Activated CD4-positive, CD25-positive, alpha-beta regulatory T cell treated with anti-CD3 and anti-CD28 coated beads, Interleukin-2, amount 50 U/mL, for 72 hours (primary cell): Measurements from ENCODE around the gene ZNF514.

Experiments used
- DNase-seq: peaks from one replicate; pipeline ENCODE4 v3.0.0; 2021

Gene ZNF514

DNA sequence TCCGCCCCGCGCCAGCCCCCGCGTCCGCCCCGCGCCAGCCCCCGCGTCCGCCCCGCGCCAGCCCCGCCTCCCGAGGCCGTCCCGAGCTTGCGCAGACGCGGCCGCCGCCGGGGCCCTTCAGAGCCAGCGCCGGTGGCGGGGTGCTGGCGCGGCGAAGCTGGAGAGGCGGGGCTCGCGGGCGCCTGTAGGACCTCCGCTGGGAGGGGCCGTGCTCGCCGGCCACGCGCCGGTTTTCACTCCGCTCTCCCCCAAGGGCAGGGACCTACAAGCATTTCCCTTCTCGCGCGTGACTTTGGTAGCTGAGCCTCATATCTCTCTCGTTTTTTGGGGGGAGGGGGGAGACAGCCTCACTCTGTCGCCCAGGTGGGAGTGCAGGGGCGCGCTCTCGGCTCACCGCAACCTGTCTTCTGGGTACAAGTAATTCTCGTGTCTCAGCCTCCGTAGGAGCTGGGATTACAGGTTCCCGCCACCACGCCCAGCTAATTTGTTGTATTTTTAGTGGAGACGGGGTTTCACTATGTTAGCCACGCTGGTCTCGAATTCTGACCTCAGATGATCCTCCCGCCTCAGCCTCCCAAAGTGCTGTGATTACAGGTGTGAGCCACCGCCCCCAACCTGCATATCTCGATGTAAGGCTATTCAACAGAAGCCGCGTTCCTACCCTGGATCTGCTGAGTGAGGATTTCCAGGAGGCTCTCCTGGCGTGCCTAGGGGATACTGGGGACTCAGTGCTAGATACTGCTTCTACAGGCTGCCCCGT lies at the start of gene ZNF514:
ZNF514 (minus strand) TSS at position 159 of the 760 bp plus-strand sequence. CDS start 6,595 bp downstream, outside the sequence.
- peak; percentile 80 for DNase-seq

GRCh38 chr2:95208106-95208505 lies 48.5 kb upstream of the ZNF514 start:
- no peak for DNase-seq

DNA sequence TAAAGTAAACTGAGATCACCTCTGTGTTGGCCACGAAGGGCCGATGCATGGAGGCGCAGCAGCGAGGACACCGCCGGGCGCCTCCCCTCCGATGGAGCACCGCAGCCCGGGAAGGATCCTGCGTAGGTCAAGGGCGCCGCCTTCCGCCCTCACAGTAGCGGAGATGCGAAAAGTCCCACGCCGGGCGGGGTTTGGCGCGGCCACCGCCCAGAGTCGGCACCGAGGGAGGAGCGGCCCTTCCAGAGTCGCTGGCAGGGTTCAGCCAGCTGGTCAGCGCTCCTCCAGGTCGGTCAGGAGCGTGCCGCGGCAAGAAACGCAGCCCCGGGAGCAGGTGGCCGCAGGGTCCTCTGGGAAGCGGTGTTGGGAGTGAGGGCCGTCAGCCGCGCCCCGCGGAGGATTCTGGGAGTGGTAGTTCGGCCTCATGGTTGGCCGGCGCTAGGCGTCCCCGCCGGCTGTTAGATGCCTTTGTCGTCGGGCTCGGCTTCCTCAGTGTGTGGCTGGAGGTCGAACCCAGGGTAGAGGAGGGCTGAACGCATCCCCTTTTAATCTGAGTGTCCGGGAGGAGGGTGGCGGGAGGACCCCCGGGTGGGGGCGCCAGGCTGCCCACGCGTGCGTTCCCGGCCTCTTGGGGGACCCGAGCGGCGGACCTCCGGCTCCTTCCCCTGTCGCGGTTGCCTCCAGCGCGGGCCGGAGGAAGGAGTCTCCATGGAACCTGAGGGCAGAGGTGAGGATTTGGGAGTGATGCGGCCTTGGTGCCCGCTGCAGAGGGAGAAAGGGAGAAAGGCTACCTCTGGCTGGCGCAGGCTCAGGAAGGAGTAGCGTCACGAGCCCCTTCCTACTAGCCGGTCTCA lies 47.7 kb upstream of the ZNF514 start, which contains the start of gene ZNF892:
ZNF892 (plus strand) TSS at position 411 of the 851 bp plus-strand sequence; CDS start at position 706, 295 bp downstream.
- peak; percentile 84 for DNase-seq

DNA sequence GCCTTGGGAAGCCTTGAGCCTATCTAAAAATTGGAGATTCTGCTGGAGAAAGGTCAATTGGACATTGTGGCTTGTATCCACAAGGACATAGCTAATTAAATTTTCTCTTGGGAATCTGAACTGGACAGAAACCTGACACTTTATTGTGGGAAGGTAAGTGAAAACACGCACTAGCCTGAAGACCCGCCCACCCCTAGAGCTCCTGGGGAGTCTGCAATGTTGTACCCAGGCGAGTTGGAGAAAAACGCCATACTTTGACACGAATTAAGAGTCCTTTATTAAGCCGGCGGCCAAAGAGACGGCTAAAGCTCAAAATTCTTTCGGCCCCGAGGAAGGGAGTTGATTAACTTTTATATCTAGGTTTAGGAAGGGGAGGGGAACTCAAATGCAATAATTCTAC lies 46.4 kb upstream of the ZNF514 start:
- DNase-seq: no peak

GRCh38 chr2:95204396-95204795 lies 44.7 kb upstream of the ZNF514 start:
- DNase-seq: no peak

DNA sequence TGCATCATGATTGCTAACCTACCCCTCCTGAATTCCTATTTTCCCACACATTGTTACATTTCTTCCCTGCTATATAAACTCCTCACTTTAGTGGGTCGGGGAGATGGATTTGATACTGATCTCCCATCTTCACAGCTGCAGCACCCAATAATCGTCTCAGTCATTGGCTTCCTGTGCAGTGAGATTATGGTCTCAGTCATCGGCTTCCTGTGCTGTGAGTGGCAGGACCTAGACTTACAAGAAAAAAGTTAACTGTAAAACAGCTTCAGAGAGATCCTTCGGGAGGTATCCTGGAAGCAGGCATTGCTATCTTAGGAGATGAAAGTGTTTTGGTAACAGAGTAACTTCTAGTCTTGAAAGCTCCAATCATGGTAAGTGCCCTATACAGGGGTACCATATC lies 44.3 kb upstream of the ZNF514 start:
- no peak for DNase-seq

DNA sequence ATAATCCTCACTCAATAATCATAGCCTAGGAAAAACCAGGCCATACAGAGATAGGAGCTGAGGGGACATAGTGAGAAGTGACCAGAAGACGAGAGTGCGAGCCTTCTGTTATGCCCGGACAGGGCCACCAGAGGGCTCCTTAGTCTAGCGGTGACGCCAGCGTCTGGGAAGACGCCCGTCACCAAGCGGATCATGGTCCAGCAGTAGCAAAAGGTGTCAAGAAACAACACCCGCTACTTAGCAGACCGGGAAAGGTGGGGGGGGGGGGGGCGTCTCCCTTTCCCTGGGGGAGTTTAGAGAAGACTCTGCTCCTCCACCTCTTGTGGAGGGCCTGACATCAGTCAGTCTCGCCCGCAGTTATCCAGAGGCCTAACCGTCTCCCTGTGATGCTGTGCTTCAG lies 33.3 kb upstream of the ZNF514 start:
- DNase-seq: peak; percentile 55

- no peak for DNase-seq
These were observed 26.3 kb upstream of the ZNF514 start for GRCh38 chr2:95185973-95186372.

DNA sequence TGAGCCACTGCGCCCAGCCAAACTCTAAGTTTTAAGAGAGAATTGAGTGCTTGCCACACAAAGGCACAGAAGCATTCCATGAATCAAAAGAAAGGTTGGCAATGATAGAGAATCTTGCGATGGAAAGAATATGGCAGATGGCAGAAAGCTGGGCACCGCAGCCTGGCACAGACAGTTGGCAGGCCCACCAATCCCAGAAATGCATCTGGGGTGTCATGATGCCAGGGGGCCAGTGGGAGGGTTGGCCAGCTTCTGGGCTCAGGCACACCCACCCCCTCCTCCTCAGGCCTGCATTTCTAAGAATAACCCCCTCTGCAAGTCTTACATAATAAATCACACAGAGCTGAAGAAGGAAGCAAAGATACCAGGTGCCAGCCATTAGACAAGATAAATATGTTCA lies 25.5 kb upstream of the ZNF514 start:
- no peak for DNase-seq

DNA sequence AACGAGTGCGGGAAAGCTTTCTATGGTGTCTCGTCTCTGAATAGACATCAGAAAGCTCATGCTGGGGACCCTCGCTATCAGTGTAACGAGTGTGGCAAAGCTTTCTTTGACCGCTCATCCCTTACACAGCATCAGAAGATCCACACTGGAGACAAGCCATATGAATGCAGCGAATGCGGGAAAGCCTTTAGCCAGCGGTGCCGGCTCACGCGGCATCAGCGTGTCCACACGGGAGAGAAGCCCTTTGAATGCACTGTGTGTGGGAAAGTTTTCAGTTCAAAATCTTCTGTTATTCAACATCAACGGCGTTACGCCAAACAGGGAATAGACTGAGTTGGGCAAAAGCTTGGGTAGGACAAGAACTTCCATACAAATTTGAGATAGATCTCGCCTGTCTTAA lies 22.1 kb upstream of the ZNF514 start:
- DNase-seq: no peak

DNA sequence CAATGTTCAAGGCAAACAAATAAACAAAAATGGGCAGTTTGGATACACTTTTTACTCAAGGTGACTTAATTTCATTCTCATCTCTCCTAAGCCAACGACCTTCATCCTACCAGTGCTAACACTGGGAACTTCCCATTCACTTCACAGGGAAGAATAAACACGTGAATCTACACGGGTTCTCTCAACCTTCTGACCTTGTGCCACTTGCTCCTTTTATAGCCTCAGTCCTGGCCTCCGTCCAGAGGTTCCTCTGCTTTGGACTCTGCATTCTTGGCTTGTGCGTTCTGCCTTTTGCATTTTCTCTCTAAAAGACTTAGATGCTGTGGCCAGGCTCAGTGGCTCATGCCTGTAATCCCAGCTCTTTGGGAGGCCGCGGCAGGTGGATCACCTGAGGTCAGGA lies 19.8 kb upstream of the ZNF514 start:
- no peak for DNase-seq

DNA sequence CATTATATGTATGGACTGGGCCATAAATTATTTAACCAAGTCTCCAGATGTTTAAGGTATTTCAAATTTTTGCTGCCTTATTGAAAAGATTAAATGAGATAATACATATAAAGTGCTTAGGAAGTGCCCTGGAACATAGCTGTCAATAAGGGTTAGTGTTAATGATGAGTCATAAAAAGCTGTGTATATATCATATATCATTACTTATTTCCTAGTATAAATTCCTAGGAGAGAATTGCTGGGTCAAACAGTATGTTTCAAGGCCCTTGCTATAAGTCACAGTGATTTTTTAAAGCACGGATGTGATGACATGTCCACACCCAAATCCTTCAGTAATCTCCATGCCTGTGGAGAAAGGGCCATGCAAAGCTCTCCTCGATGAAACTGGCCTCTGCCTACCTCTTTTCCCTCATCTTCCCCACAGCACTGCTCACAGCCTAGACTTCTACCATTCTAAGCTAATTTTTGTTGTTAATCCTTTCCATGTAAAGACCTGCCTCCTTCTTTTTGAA lies 14.4 kb upstream of the ZNF514 start:
- DNase-seq: no peak

- DNase-seq: no peak
These were observed 12.3 kb upstream of the ZNF514 start for GRCh38 chr2:95171902-95172301.

- DNase-seq: no peak
These were observed 6.6 kb upstream of the ZNF514 start for GRCh38 chr2:95166065-95166763.

- peak; percentile 94 for DNase-seq
These were observed 5.9 kb upstream of the ZNF514 start, which contains the start of gene ZNF2 for GRCh38 chr2:95165371-95166064. TSS of gene ZNF2 (plus strand) at chr2:95165809. CDS start at chr2:95176227, 10,418 bp downstream.

DNA sequence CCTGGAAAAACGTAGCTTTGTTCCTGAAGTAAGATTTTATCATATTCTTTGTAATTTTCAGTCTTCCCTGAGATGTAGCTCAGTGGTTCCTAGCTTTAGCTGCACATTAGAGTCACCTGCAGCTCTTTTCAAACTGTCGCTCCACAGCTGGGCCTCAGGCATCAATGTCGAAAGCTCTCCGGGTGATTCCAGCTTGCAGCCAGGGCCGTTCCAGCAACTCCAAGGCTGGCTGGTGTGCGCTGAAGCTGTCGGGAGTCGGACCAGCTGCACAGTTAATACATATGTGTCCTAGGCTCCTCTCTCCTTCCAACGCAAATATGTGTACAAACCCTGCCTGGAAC lies 5.4 kb upstream of the ZNF514 start:
- no peak for DNase-seq

GRCh38 chr2:95158891-95159619 lies 593 bp downstream of the ZNF514 start:
- DNase-seq: peak; percentile 48

- no peak for DNase-seq
These were observed 1.2 kb downstream of the ZNF514 start for GRCh38 chr2:95158441-95158840.

- no peak for DNase-seq
These were observed 10.2 kb downstream of the ZNF514 start for GRCh38 chr2:95149397-95149984.

DNA sequence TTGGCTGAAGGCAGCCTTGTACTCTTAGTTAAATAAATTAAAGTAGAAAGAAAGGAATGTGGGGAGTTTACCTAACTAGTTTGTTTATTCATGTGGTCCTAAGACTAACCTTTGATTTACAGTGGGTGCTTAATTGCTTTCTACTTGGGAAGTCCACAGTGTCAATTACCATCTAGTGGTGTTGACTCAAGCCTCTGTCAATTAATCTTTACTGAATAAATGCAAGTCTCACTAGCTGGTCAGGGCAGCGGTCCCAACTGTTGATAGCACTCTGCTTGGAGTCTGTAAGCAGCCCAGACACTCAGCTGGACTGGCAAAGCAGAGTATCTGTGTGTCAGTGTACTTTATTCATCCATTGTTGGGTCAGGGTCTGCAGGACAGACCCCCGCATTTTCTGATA lies 15.8 kb downstream of the ZNF514 start:
- no peak for DNase-seq

DNA sequence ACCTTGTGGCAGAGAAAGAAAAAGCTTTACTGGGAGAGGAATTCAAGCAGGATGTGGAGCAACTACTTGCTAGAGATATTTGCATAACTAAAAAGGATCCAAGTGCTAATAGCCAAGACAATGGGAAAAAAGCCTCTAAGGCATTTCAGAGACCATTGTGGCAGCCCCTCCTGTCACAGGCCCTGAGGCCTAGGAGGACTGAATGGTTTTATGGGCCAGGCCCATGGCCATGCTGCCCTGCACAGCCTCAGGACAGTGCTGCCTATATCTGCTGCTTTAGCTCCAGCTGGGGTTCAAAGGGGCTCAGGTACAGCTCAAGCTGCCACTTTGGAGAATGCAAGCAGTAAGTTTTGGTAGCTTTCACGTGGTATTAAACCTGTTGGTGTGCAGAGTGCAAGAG lies 20.9 kb downstream of the ZNF514 start:
- DNase-seq: no peak

GRCh38 chr2:95122197-95122551 lies 37.5 kb downstream of the ZNF514 start:
- no peak for DNase-seq
